ENCODE data around the gene ADCY5.

The ADCY5 gene

GRCh38 chr3:123324880-123325765 is 123.8 kb downstream of the ADCY5 start:
- DNase-seq: no peak

- no peak for DNase-seq
Measured at GRCh38 chr3:123323781-123324180, 125.1 kb downstream of the ADCY5 start.

- no peak for DNase-seq
Measured at GRCh38 chr3:123322866-123323265, 126.0 kb downstream of the ADCY5 start.

- DNase-seq: no peak
Measured at GRCh38 chr3:123321806-123322205, 127.1 kb downstream of the ADCY5 start.

- no peak for DNase-seq
Measured at GRCh38 chr3:123320221-123320620, 128.7 kb downstream of the ADCY5 start.

GRCh38 chr3:123319760-123320159 is 129.1 kb downstream of the ADCY5 start:
- DNase-seq: no peak

- no peak for DNase-seq
Measured at GRCh38 chr3:123318374-123318773, 130.5 kb downstream of the ADCY5 start.

GRCh38 chr3:123317716-123318115 is 131.2 kb downstream of the ADCY5 start:
- DNase-seq: no peak

GRCh38 chr3:123315271-123315595 is 133.7 kb downstream of the ADCY5 start:
- DNase-seq: no peak

- no peak for DNase-seq
Measured at GRCh38 chr3:123314359-123315270, 134.3 kb downstream of the ADCY5 start.

GRCh38 chr3:123313889-123314288 is 135.0 kb downstream of the ADCY5 start:
- no peak for DNase-seq

GRCh38 chr3:123312331-123313265 is 136.3 kb downstream of the ADCY5 start:
- DNase-seq: no peak

- DNase-seq: no peak
Measured at GRCh38 chr3:123311201-123311600, 137.7 kb downstream of the ADCY5 start.

- DNase-seq: no peak
Measured at GRCh38 chr3:123310741-123311140, 138.1 kb downstream of the ADCY5 start.

- DNase-seq: no peak
Measured at GRCh38 chr3:123310186-123310585, 138.7 kb downstream of the ADCY5 start.

- DNase-seq: no peak
Measured at GRCh38 chr3:123307064-123307463, 141.8 kb downstream of the ADCY5 start.

- DNase-seq: peak in 3 of 4 experiments; percentile 10 to 18 (median 11)
Measured at GRCh38 chr3:123305192-123305591, 143.7 kb downstream of the ADCY5 start.

- DNase-seq: no peak
Measured at GRCh38 chr3:123303976-123304560, 144.8 kb downstream of the ADCY5 start.

- no peak for DNase-seq
Measured at GRCh38 chr3:123302961-123303360, 145.9 kb downstream of the ADCY5 start.

- DNase-seq: no peak
Measured at GRCh38 chr3:123301331-123302184, 147.3 kb downstream of the ADCY5 start.

- no peak for DNase-seq
Measured at GRCh38 chr3:123300583-123300982, 148.3 kb downstream of the ADCY5 start.

All from suppressor macrophage (primary cell).